GM19023 (cell line): ENCODE results near the gene SPHKAP.
"Not testable (repeated sequence)": the region's sequence is repeated elsewhere in the genome, so short reads cannot be mapped to it uniquely, and the experiment has no call there.

Experiments
- ATAC-seq: cut with Tn5 transposase; IDR thresholded peaks from one replicate; pipeline ENCODE4 v1.9.1; 2021; ENCODE audit warnings: mild to moderate bottlenecking, moderate library complexity; ENCODE audit not compliant: unreplicated experiment

Gene SPHKAP

GRCh38 chr2:228104215-228104614, 77.3 kb downstream of the SPHKAP start:
- ATAC-seq, result no peak

- no peak for ATAC-seq
These were observed 78.1 kb downstream of the SPHKAP start for GRCh38 chr2:228103379-228103778.

GRCh38 chr2:228102949-228103348, 78.5 kb downstream of the SPHKAP start:
- no peak for ATAC-seq

- ATAC-seq, result no peak
These were observed 87.0 kb downstream of the SPHKAP start for GRCh38 chr2:228094377-228094921.

- ATAC-seq, result no peak
These were observed 89.4 kb downstream of the SPHKAP start for GRCh38 chr2:228092056-228092455.

GRCh38 chr2:228086561-228086960, 94.9 kb downstream of the SPHKAP start:
- ATAC-seq, result no peak

- ATAC-seq, result no peak
These were observed 96.8 kb downstream of the SPHKAP start for GRCh38 chr2:228084717-228085116.

GRCh38 chr2:228083131-228083530, 98.4 kb downstream of the SPHKAP start:
- ATAC-seq, result no peak

- no peak for ATAC-seq
These were observed 98.9 kb downstream of the SPHKAP start for GRCh38 chr2:228082571-228082970.

- no peak for ATAC-seq
These were observed 102.3 kb downstream of the SPHKAP start for GRCh38 chr2:228079194-228079593.

GRCh38 chr2:228076695-228077094, 104.8 kb downstream of the SPHKAP start:
- ATAC-seq, result not testable (repeated sequence)

GRCh38 chr2:228072669-228073068, 108.8 kb downstream of the SPHKAP start:
- ATAC-seq, result no peak

- ATAC-seq, result no peak
These were observed 114.2 kb downstream of the SPHKAP start for GRCh38 chr2:228067309-228067708.

- ATAC-seq, result no peak
These were observed 115.2 kb downstream of the SPHKAP start for GRCh38 chr2:228066126-228066798.

GRCh38 chr2:228065686-228066085, 115.8 kb downstream of the SPHKAP start:
- ATAC-seq, result no peak

- no peak for ATAC-seq
These were observed 116.6 kb downstream of the SPHKAP start for GRCh38 chr2:228064796-228065315.

- no peak for ATAC-seq
These were observed 117.5 kb downstream of the SPHKAP start for GRCh38 chr2:228064024-228064423.

- ATAC-seq, result no peak
These were observed 117.9 kb downstream of the SPHKAP start for GRCh38 chr2:228063558-228063957.

GRCh38 chr2:228059735-228060134, 121.8 kb downstream of the SPHKAP start:
- no peak for ATAC-seq

- no peak for ATAC-seq
These were observed 125.0 kb downstream of the SPHKAP start for GRCh38 chr2:228056293-228057097.

- no peak for ATAC-seq
These were observed 132.5 kb downstream of the SPHKAP start for GRCh38 chr2:228048838-228049490.
